Neural progenitor cell (in vitro differentiated cells): ENCODE data around the gene RIN2.

ENCODE experiments used
- CTCF ChIP-seq: fragments of 200-600 bp; sonication (generic); IDR thresholded peaks from 2 replicates; pipeline ENCODE4 v1.5.1; 2017; ENCODE audit warnings: antibody characterized with exemption, mild to moderate bottlenecking
- EZH2 ChIP-seq: fragments of 200-600 bp; sonication (generic); IDR thresholded peaks from 2 replicates; pipeline ENCODE4 v1.6.1; 2017; ENCODE audit warnings: antibody characterized with exemption, mild to moderate bottlenecking, moderate library complexity

GRCh38 chr20:19775353-19776253 lies 17.5 kb downstream of the RIN2 start:
- TF ChIP-seq EZH2 = no peak
- no peak for TF ChIP-seq CTCF
